HCT116 (cell line): ENCODE measurements around the gene CA7. TPM values are rescaled to one million over a fixed set of nuclear protein-coding genes. Genes with fewer than 3 reads are reported as not detected.

ENCODE experiments used
- ATAC-seq: fragments of 200-7000 bp; cut with Tn5 transposase; 2 replicates; pipeline ENCODE4 v1.9.1; 2020; ENCODE audit warnings: mild to moderate bottlenecking, moderate library complexity
- BruUV-seq: library from RNA; stranded (reverse); fragments of 400-500 nt; replicated peaks from 2 replicates; lab custom pipeline; 2021; lab: Mats Ljungman, UMichigan
- CTCF ChIA-PET: fragments of 300-600 bp; sonication (Branson Sonifier 250); formaldehyde crosslinking; loops from one replicate; lab custom pipeline; 2021; ENCODE audit warnings: antibody characterized with exemption; lab: Charles Lee
- POLR2A ChIA-PET: fragments of 300-600, 350-600 bp; sonication (Branson Sonifier 250); formaldehyde crosslinking; loops from one replicate; lab custom pipeline; 2021; ENCODE audit warnings: antibody characterized with exemption; lab: Charles Lee
- RAD21 ChIA-PET, 2 experiments: fragments of 300-600 bp; sonication (Branson Sonifier 250); formaldehyde crosslinking; loops; one replicate each; lab custom pipeline; 2023; ENCODE audit warnings: low total read pairs in 2 of 2; ENCODE audit not compliant: uncharacterized antibody in 2 of 2, unreplicated experiment in 2 of 2, low non-redundant PET in 1 of 2; lab: Charles Lee
- DNase-seq: peaks from one replicate; pipeline ENCODE4 v3.0.0-alpha.2; 2010; ENCODE audit warnings: low read depth, low spot score
- H2AFZ ChIP-seq: fragments of 200-600 bp; shearing (Covaris generic), sonication (generic); 2 replicates; pipeline ENCODE4 v1.6.1; 2017; ENCODE audit warnings: low read depth, mixed run types, mixed read lengths, antibody characterized with exemption, low read length; ENCODE audit not compliant: poor library complexity, severe bottlenecking
- H3K27ac ChIP-seq: 2 replicates; pipeline ENCODE4 v1.5.1; 2012; ENCODE audit warnings: low read depth, low read length
- H3K27me3 ChIP-seq: fragments of 200-600 bp; sonication (generic); 2 replicates; pipeline ENCODE4 v1.6.1; 2016; ENCODE audit warnings: mixed run types, low read length, mixed read lengths; ENCODE audit not compliant: insufficient read depth
- H3K36me3 ChIP-seq, 2 experiments: fragments of 200-500 bp in 1 of 2; fragments of 200-600 bp in 1 of 2; sonication (Bioruptor generic) in 1 of 2; sonication (generic) in 1 of 2; 2 replicates each; pipeline versions ENCODE4 v1.5.1 to v1.6.1; 2014 to 2016; ENCODE audit warnings: low read length in 2 of 2, inconsistent platforms in 1 of 2, mixed read lengths in 1 of 2, mixed run types in 1 of 2; ENCODE audit not compliant: insufficient read depth in 2 of 2, control insufficient read depth in 1 of 2
- H3K4me1 ChIP-seq, 2 experiments: fragments of 200-600 bp in 1 of 2; sonication (generic) in 1 of 2; 2 replicates each; pipeline versions ENCODE4 v1.5.1 to v1.6.1; 2012 to 2017; ENCODE audit warnings: low read length in 2 of 2, inconsistent platforms in 1 of 2, mild to moderate bottlenecking in 1 of 2, mixed read lengths in 1 of 2, mixed run types in 1 of 2, moderate library complexity in 1 of 2; ENCODE audit not compliant: insufficient read depth in 2 of 2, control insufficient read depth in 1 of 2
- H3K4me2 ChIP-seq: fragments of 200-600 bp; sonication (generic); 2 replicates; pipeline ENCODE4 v1.6.1; 2017; ENCODE audit warnings: mixed run types, low read length, mixed read lengths
- H3K4me3 ChIP-seq, 2 experiments: fragments of 200-600 bp in 1 of 2; sonication (generic) in 1 of 2; replicated peaks in 1 of 2; 2 replicates each; pipeline ENCODE4 v1.5.1; 2011 to 2016; ENCODE audit warnings: low read length in 2 of 2, control low read depth in 1 of 2, low read depth in 1 of 2, mild to moderate bottlenecking in 1 of 2, mixed read lengths in 1 of 2, mixed run types in 1 of 2
- H3K79me2 ChIP-seq: fragments of 200-600 bp; sonication (generic); 2 replicates; pipeline ENCODE4 v1.6.1; 2017; ENCODE audit warnings: mild to moderate bottlenecking, mixed run types, low read length, moderate library complexity, mixed read lengths; ENCODE audit not compliant: insufficient read depth
- H3K9ac ChIP-seq: fragments of 200-600 bp; sonication (generic); 2 replicates; pipeline ENCODE4 v1.6.1; 2016; ENCODE audit warnings: low read length, mixed read lengths
- H3K9me2 ChIP-seq: fragments of 200-600 bp; sonication (generic), shearing (Covaris generic); 2 replicates; pipeline ENCODE4 v1.6.1; 2017; ENCODE audit warnings: mixed run types, mild to moderate bottlenecking, moderate library complexity; ENCODE audit not compliant: insufficient read depth
- H3K9me3 ChIP-seq, 2 experiments: fragments of 200-500 bp in 1 of 2; fragments of 200-600 bp in 1 of 2; sonication (Bioruptor generic) in 1 of 2; sonication (generic) in 1 of 2; 2 replicates each; pipeline ENCODE4 v1.6.1; 2014 to 2017; ENCODE audit warnings: low read length in 2 of 2, mixed read lengths in 2 of 2, inconsistent platforms in 1 of 2, low read depth in 1 of 2, mild to moderate bottlenecking in 1 of 2, mixed run types in 1 of 2, moderate library complexity in 1 of 2; ENCODE audit not compliant: control insufficient read depth in 1 of 2, insufficient read depth in 1 of 2
- H4K20me1 ChIP-seq: fragments of 200-600 bp; sonication (generic), shearing (Covaris generic); 2 replicates; pipeline ENCODE4 v1.6.1; 2017; ENCODE audit warnings: mixed run types, mild to moderate bottlenecking, moderate library complexity; ENCODE audit not compliant: insufficient read depth
- CTCF ChIP-seq, 3 experiments: fragments of 200-600 bp in 1 of 3; sonication (generic) in 1 of 3; IDR thresholded peaks in 2 of 3; conservative IDR thresholded peaks in 1 of 3; 2 replicates each; pipeline ENCODE4 v1.5.1; 2012 to 2017; ENCODE audit warnings: low read depth in 2 of 3, low read length in 2 of 3, antibody characterized with exemption in 1 of 3, borderline replicate concordance in 1 of 3, control low read depth in 1 of 3, mild to moderate bottlenecking in 1 of 3, mixed read lengths in 1 of 3, mixed run types in 1 of 3, moderate library complexity in 1 of 3; ENCODE audit not compliant: insufficient read depth in 1 of 3
- EGR1 ChIP-seq: IDR thresholded peaks from 2 replicates; pipeline ENCODE4 v1.6.1; 2012; ENCODE audit warnings: low read depth
- EZH2phosphoT487 ChIP-seq: fragments of 200-600 bp; IDR thresholded peaks from 2 replicates; pipeline ENCODE4 v1.6.1; 2018; ENCODE audit warnings: antibody characterized with exemption, borderline replicate concordance
- FOSL1 ChIP-seq: IDR thresholded peaks from 2 replicates; pipeline ENCODE4 v1.6.1; 2012; ENCODE audit warnings: low read depth
- POLR2A ChIP-seq: IDR thresholded peaks from 2 replicates; pipeline ENCODE4 v1.7.0; 2011; ENCODE audit warnings: borderline replicate concordance; ENCODE audit not compliant: insufficient read depth, insufficient read length; ENCODE audit errors: extremely low read depth
- SIN3A ChIP-seq: IDR thresholded peaks from 2 replicates; pipeline ENCODE4 v1.6.1; 2012; ENCODE audit warnings: low read depth
- SRF ChIP-seq: IDR thresholded peaks from 2 replicates; pipeline ENCODE4 v1.6.1; 2012; ENCODE audit warnings: low read depth
- TCF7L2 ChIP-seq: IDR thresholded peaks from 2 replicates; pipeline ENCODE4 v1.7.0; 2011; ENCODE audit warnings: borderline replicate concordance, inconsistent platforms; ENCODE audit not compliant: insufficient read depth, insufficient read length; ENCODE audit errors: extremely low read depth
- YY1 ChIP-seq: IDR thresholded peaks from 2 replicates; pipeline ENCODE4 v1.6.1; 2011; ENCODE audit warnings: low read length, low read depth, moderate library complexity, mild to moderate bottlenecking; ENCODE audit not compliant: insufficient replicate concordance; ENCODE audit errors: extremely low read depth
- intact Hi-C: fragments of 100-400 bp; cut with micrococcal nuclease; formaldehyde crosslinking; loops from 2 replicates; pipeline ENCODE4 v1.10.0; 2022
- total RNA-seq: library from RNA; stranded (reverse); gene quantifications from one replicate; pipeline ENCODE4 v1.2.1, GENCODE V29; 2021; ENCODE audit not compliant: unreplicated experiment
- TF ChIP-seq, protein P1 (sequence below): IDR thresholded peaks from 2 replicates; pipeline ENCODE4 v1.6.1; 2011; ENCODE audit warnings: mild to moderate bottlenecking, low read length, moderate library complexity; ENCODE audit not compliant: insufficient replicate concordance; ENCODE audit errors: extremely low read depth
- TF ChIP-seq, protein P2 (sequence below): IDR thresholded peaks from 2 replicates; pipeline ENCODE4 v1.6.1; 2012; ENCODE audit warnings: low read depth

CA7 gene
- total RNA-seq, 1 experiment from 2014 or later = not detected

GRCh38 chr16:66800856-66801255 lies 43.4 kb upstream of the CA7 start (continued):
- no peak for TF ChIP-seq CTCF (IDR thresholded peaks at IDR 0.05 in 2 of 3, conservative IDR thresholded peaks at IDR 0.05 in 1 of 3; ENCODE audit: borderline replicate concordance in 1 of 3, insufficient read depth in 1 of 3, low read depth in 2 of 3, low read length in 2 of 3)
- no peak for TF ChIP-seq EGR1
- TF ChIP-seq SIN3A = no peak
- TF ChIP-seq, protein P1, sequence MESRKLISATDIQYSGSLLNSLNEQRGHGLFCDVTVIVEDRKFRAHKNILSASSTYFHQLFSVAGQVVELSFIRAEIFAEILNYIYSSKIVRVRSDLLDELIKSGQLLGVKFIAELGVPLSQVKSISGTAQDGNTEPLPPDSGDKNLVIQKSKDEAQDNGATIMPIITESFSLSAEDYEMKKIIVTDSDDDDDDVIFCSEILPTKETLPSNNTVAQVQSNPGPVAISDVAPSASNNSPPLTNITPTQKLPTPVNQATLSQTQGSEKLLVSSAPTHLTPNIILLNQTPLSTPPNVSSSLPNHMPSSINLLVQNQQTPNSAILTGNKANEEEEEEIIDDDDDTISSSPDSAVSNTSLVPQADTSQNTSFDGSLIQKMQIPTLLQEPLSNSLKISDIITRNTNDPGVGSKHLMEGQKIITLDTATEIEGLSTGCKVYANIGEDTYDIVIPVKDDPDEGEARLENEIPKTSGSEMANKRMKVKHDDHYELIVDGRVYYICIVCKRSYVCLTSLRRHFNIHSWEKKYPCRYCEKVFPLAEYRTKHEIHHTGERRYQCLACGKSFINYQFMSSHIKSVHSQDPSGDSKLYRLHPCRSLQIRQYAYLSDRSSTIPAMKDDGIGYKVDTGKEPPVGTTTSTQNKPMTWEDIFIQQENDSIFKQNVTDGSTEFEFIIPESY = no peak
- no peak for TF ChIP-seq YY1

- no peak within 1 kb of the TSS for H3K4me3 ChIP-seq
- TF ChIP-seq EZH2phosphoT487 (no peak), SRF (no peak), TCF7L2 (no peak), FOSL1 (no peak), POLR2A (no peak)
- TF ChIP-seq, protein P2, sequence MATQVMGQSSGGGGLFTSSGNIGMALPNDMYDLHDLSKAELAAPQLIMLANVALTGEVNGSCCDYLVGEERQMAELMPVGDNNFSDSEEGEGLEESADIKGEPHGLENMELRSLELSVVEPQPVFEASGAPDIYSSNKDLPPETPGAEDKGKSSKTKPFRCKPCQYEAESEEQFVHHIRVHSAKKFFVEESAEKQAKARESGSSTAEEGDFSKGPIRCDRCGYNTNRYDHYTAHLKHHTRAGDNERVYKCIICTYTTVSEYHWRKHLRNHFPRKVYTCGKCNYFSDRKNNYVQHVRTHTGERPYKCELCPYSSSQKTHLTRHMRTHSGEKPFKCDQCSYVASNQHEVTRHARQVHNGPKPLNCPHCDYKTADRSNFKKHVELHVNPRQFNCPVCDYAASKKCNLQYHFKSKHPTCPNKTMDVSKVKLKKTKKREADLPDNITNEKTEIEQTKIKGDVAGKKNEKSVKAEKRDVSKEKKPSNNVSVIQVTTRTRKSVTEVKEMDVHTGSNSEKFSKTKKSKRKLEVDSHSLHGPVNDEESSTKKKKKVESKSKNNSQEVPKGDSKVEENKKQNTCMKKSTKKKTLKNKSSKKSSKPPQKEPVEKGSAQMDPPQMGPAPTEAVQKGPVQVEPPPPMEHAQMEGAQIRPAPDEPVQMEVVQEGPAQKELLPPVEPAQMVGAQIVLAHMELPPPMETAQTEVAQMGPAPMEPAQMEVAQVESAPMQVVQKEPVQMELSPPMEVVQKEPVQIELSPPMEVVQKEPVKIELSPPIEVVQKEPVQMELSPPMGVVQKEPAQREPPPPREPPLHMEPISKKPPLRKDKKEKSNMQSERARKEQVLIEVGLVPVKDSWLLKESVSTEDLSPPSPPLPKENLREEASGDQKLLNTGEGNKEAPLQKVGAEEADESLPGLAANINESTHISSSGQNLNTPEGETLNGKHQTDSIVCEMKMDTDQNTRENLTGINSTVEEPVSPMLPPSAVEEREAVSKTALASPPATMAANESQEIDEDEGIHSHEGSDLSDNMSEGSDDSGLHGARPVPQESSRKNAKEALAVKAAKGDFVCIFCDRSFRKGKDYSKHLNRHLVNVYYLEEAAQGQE = no peak
- DNase-seq = no peak
- H3K4me1 ChIP-seq = no peaks in the 10 kb centered on the region
- intact Hi-C loops = no loop called here
- H3K9ac ChIP-seq = no peak within 1 kb of the TSS
- ChIA-PET CTCF (no interaction called here), POLR2A (no interaction called here), RAD21 (no interaction called here)
- peaks cover 24 to 25% of the 10 kb centered on the region in 2 experiments; a peak in 3 of 4 replicates for H3K36me3 ChIP-seq
- no peaks in the 10 kb centered on the region for H3K27me3 ChIP-seq
- no peaks in the 10 kb centered on the region for H3K9me2 ChIP-seq
- H3K79me2 ChIP-seq = no peaks in the 10 kb centered on the region
- no peak within 1 kb of the TSS for H3K27ac ChIP-seq
- no peak within 1 kb of the TSS for H3K4me2 ChIP-seq
- ATAC-seq = no peak
- no TSS peak for BruUV-seq
- no peaks in the 10 kb centered on the region for H3K9me3 ChIP-seq
- no peak within 1 kb of the TSS for H2AFZ ChIP-seq
- H4K20me1 ChIP-seq = no peaks in the 10 kb centered on the region
Measured at GRCh38 chr16:66801320-66802105, 42.7 kb upstream of the CA7 start, which contains the start of gene TERB1. Gene TERB1, minus strand, starts transcription at chr16:66801584. Its CDS starts 4,786 bp downstream, at chr16:66796798.
